Naive thymus-derived CD4-positive, alpha-beta T cell (primary cell): Measurements from ENCODE around the gene P2RY2. TPM values are rescaled to one million over a fixed set of nuclear protein-coding genes. Genes with fewer than 3 reads are reported as not detected.

ENCODE experiments used
- ATAC-seq: fragments of 150-1000 bp; cut with Tn5 transposase; 2 replicates; pipeline ENCODE4 v1.10.0; 2021; ENCODE audit warnings: mild to moderate bottlenecking, moderate library complexity
- CTCF ChIA-PET: fragments of 350-600 bp; sonication (Branson Sonifier 250); formaldehyde crosslinking; loops from one replicate; lab custom pipeline; 2021; ENCODE audit warnings: antibody characterized with exemption; lab: Charles Lee
- POLR2A ChIA-PET: fragments of 350-600 bp; sonication (Branson Sonifier 250); formaldehyde crosslinking; loops from one replicate; lab custom pipeline; 2021; ENCODE audit warnings: antibody characterized with exemption, inconsistent platforms; lab: Charles Lee
- DNase-seq, 9 donors: peaks; one replicate each; pipeline versions ENCODE4 v3.0.0 to v3.0.0-alpha.2; 2020 to 2022; ENCODE audit warnings: mixed read lengths in 1 of 9
- H3K27ac ChIP-seq: one replicate; pipeline ENCODE4 v1.7.0; 2013; ENCODE audit warnings: mild to moderate bottlenecking, low read depth, low read length, moderate library complexity
- H3K27me3 ChIP-seq, 2 donors: one replicate each; pipeline ENCODE4 v1.7.0; 2013; ENCODE audit warnings: low read length in 2 of 2, mild to moderate bottlenecking in 2 of 2, moderate library complexity in 2 of 2; ENCODE audit not compliant: control insufficient read depth in 2 of 2, insufficient read depth in 2 of 2
- H3K36me3 ChIP-seq, 3 experiments: 1 replicate in 2 of 3; 2 replicates in 1 of 3; pipeline ENCODE4 v1.7.0; 2013; ENCODE audit warnings: low read length in 3 of 3, mild to moderate bottlenecking in 3 of 3, moderate library complexity in 1 of 3; ENCODE audit not compliant: insufficient read depth in 3 of 3, control insufficient read depth in 2 of 3
- H3K4me1 ChIP-seq, 2 donors: one replicate each; pipeline ENCODE4 v1.7.0; 2013; ENCODE audit warnings: low read length in 2 of 2, mild to moderate bottlenecking in 2 of 2, moderate library complexity in 1 of 2; ENCODE audit not compliant: control insufficient read depth in 2 of 2, insufficient read depth in 2 of 2
- H3K4me3 ChIP-seq: 2 replicates; pipeline ENCODE4 v1.7.0; 2013; ENCODE audit warnings: mild to moderate bottlenecking, low read length
- H3K9me3 ChIP-seq, 3 experiments: 1 replicate in 2 of 3; 2 replicates in 1 of 3; pipeline ENCODE4 v1.7.0; 2013; ENCODE audit warnings: low read length in 3 of 3; ENCODE audit not compliant: control insufficient read depth in 2 of 3
- H3K27ac Mint-ChIP-seq, 9 donors: one replicate each; pipeline ENCODE4 v1.8.0; 2020 to 2022; ENCODE audit warnings: mixed read lengths in 9 of 9, mild to moderate bottlenecking in 8 of 9, moderate library complexity in 5 of 9, inconsistent platforms in 2 of 9
- H3K27me3 Mint-ChIP-seq, 5 donors: one replicate each; pipeline ENCODE4 v1.8.0; 2021 to 2022; ENCODE audit warnings: mixed read lengths in 5 of 5, mild to moderate bottlenecking in 1 of 5
- H3K36me3 Mint-ChIP-seq, 5 donors: one replicate each; pipeline ENCODE4 v1.8.0; 2020 to 2022; ENCODE audit warnings: mixed read lengths in 5 of 5, mild to moderate bottlenecking in 3 of 5, inconsistent platforms in 1 of 5
- H3K4me1 Mint-ChIP-seq, 7 donors: one replicate each; pipeline ENCODE4 v1.8.0; 2020 to 2022; ENCODE audit warnings: mixed read lengths in 7 of 7, mild to moderate bottlenecking in 3 of 7, inconsistent platforms in 1 of 7
- H3K4me3 Mint-ChIP-seq, 10 donors: one replicate each; pipeline ENCODE4 v1.8.0; 2020 to 2022; ENCODE audit warnings: mild to moderate bottlenecking in 10 of 10, mixed read lengths in 10 of 10, moderate library complexity in 6 of 10, inconsistent platforms in 2 of 10
- H3K9me3 Mint-ChIP-seq, 11 donors: one replicate each; pipeline ENCODE4 v1.8.0; 2020 to 2022; ENCODE audit warnings: mixed read lengths in 11 of 11, mild to moderate bottlenecking in 4 of 11, inconsistent platforms in 1 of 11, moderate library complexity in 1 of 11
- intact Hi-C, 2 donors: fragments of 100-400 bp; cut with micrococcal nuclease; formaldehyde crosslinking; loops; one replicate each; pipeline ENCODE4 v1.15.1; 2023
- polyA plus RNA-seq, 2 donors: library from polyadenylated mRNA; unstranded; fragments of 300-500 nt; fragmentation: Illumina TruSeq; gene quantifications; one replicate each; pipeline ENCODE4 v1.2.3, GENCODE V29; 2021
- total RNA-seq, 6 experiments: library from RNA in 5 of 6; stranded (reverse) in 5 of 6; gene quantifications; 1 replicate in 5 of 6; 2 replicates in 1 of 6; pipeline ENCODE4 v1.2.3 and lab custom pipeline; 2021 to 2026

The P2RY2 gene
- total and polyA plus RNA-seq, 7 experiments from 2014 or later, result 0.90 to 5.3 TPM; not detected in 5

DNA sequence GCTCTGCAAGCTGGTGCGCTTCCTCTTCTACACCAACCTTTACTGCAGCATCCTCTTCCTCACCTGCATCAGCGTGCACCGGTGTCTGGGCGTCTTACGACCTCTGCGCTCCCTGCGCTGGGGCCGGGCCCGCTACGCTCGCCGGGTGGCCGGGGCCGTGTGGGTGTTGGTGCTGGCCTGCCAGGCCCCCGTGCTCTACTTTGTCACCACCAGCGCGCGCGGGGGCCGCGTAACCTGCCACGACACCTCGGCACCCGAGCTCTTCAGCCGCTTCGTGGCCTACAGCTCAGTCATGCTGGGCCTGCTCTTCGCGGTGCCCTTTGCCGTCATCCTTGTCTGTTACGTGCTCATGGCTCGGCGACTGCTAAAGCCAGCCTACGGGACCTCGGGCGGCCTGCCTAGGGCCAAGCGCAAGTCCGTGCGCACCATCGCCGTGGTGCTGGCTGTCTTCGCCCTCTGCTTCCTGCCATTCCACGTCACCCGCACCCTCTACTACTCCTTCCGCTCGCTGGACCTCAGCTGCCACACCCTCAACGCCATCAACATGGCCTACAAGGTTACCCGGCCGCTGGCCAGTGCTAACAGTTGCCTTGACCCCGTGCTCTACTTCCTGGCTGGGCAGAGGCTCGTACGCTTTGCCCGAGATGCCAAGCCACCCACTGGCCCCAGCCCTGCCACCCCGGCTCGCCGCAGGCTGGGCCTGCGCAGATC lies 16.5 kb downstream of the P2RY2 start:
- POLR2A ChIA-PET, result no interaction called here
- CTCF ChIA-PET, result no interaction called here
- H3K27me3 Mint-ChIP-seq, result peaks cover 0 to 3% (median 0%) of the 10 kb centered on the region in 5 donors
- ATAC-seq, result no peak
- Histone ChIP-seq H3K27ac (no peak overlapping the region), H3K4me3 (no peak overlapping the region), H3K9me3 (no peaks in the 10 kb centered on the region), H3K4me1 (no peaks in the 10 kb centered on the region), H3K27me3 (no peaks in the 10 kb centered on the region), H3K36me3 (no peaks in the 10 kb centered on the region)
- intact Hi-C loops, result no loop called here
- no peak for DNase-seq
- H3K36me3 Mint-ChIP-seq, result no peaks in the 10 kb centered on the region
- H3K27ac Mint-ChIP-seq, result no peak overlapping the region
- H3K9me3 Mint-ChIP-seq, result no peaks in the 10 kb centered on the region
- peaks cover 0 to 2% (median 0%) of the 10 kb centered on the region in 7 donors for H3K4me1 Mint-ChIP-seq
- H3K4me3 Mint-ChIP-seq, result no peak overlapping the region

GRCh38 chr11:73235236-73235786 lies 17.2 kb downstream of the P2RY2 start:
- Histone ChIP-seq H3K27me3 (no peaks in the 10 kb centered on the region), H3K27ac (no peak overlapping the region), H3K4me1 (no peaks in the 10 kb centered on the region), H3K36me3 (no peaks in the 10 kb centered on the region), H3K9me3 (no peaks in the 10 kb centered on the region), H3K4me3 (no peak overlapping the region)
- ChIA-PET CTCF (no interaction called here), POLR2A (no interaction called here)
- ATAC-seq (no peak), DNase-seq (no peak)
- H3K4me1 Mint-ChIP-seq, result peaks cover 0 to 4% (median 0%) of the 10 kb centered on the region in 7 donors
- no peak overlapping the region for H3K27ac Mint-ChIP-seq
- no peaks in the 10 kb centered on the region for H3K36me3 Mint-ChIP-seq
- H3K4me3 Mint-ChIP-seq, result no peak overlapping the region
- intact Hi-C loops, result no loop called here
- peaks cover 0 to 3% (median 0%) of the 10 kb centered on the region in 5 donors for H3K27me3 Mint-ChIP-seq
- H3K9me3 Mint-ChIP-seq, result no peaks in the 10 kb centered on the region

DNA sequence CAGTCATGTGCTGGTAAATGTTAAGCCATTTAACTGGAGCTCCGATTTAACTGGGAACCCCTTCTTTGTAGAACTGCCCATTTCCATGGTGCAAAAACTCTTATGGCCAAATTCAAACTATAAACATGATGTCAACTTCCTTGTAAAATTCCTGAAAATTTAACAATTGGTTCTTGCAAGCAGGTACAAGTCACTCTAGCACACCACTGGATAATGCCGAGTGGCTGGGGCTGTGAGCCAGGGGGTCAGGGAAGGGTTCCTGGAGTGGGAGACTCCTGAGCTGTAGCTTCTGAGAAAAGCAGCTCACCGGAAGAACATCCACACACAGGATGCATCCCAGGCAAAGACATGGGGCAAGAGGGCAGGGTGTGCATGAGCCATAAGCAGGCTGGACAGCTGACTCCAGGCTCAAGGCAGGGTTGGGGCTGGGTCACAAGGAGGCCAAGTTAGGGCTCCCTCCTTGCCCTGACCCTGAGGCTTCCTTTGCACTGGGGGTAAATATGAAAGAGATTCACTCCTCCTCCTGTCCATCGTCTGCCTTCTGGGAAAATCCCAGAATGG lies 18.2 kb downstream of the P2RY2 start:
- Mint-ChIP-seq H3K4me3 (no peak overlapping the region), H3K27ac (no peak overlapping the region), H3K36me3 (no peaks in the 10 kb centered on the region), H3K4me1 (peaks cover 0 to 4% (median 0%) of the 10 kb centered on the region in 7 donors), H3K27me3 (peaks cover 0 to 4% (median 0%) of the 10 kb centered on the region in 5 donors), H3K9me3 (no peaks in the 10 kb centered on the region)
- Histone ChIP-seq H3K36me3 (no peaks in the 10 kb centered on the region), H3K9me3 (no peaks in the 10 kb centered on the region), H3K4me3 (no peak overlapping the region), H3K4me1 (no peaks in the 10 kb centered on the region), H3K27ac (no peak overlapping the region), H3K27me3 (no peaks in the 10 kb centered on the region)
- DNase-seq (no peak), ATAC-seq (no peak)
- ChIA-PET POLR2A (no interaction called here), CTCF (no interaction called here)
- intact Hi-C loops, result no loop called here

GRCh38 chr11:73236854-73237253 lies 18.8 kb downstream of the P2RY2 start:
- DNase-seq (no peak), ATAC-seq (peak; percentile 80)
- Mint-ChIP-seq H3K9me3 (no peaks in the 10 kb centered on the region), H3K27me3 (peaks cover 0 to 7% (median 0%) of the 10 kb centered on the region in 5 donors), H3K27ac (no peak overlapping the region), H3K36me3 (no peaks in the 10 kb centered on the region), H3K4me1 (peaks cover 0 to 4% (median 0%) of the 10 kb centered on the region in 7 donors), H3K4me3 (no peak overlapping the region)
- ChIA-PET POLR2A (interaction anchor here (0.7 kb wide), 1 partner anchor 297 kb away, joined by 3 read pairs; no protein-coding TSS in a partner anchor), CTCF (no interaction called here)
- Histone ChIP-seq H3K4me1 (no peaks in the 10 kb centered on the region), H3K9me3 (no peaks in the 10 kb centered on the region), H3K36me3 (no peaks in the 10 kb centered on the region), H3K27ac (no peak overlapping the region), H3K27me3 (no peaks in the 10 kb centered on the region), H3K4me3 (no peak overlapping the region)
- intact Hi-C loops, result no loop called here

DNA sequence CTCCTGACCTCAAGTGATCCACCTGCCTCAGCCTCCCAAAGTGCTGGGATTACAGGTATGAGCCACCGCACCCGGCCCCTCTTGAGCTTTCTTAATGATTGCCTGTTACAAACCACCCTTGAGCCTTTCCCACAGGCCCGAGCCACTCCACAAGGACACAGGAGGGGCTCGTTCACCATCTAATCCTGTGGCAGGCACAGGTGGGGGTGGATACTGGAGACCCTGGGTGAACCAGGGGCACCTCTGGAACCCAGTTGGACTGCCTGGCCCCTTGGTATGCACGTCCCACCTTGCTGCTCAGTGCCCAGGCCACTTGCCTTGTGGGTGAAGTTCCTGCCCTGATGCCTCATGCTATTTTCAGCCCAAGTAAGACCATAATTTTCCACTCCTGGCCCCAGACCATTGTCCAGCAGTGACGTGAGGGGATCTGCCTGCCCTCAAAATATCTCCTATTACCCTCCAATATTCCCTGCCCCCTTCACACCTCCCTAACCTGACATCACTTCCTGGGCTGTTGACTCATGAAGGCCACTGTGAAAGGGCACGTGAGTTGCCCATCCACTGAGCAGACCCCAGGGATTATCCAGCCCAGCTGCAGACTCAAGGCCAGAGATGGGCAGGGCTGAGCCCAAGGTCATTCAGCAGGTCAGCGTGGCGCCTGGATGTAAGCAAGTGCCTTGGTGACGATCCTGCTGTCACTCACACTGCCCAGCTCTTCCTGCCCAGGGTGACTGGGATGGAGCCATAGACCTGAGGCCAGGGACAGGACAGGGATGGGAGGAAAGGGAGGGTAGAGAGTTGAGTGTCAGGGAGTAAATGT lies 19.6 kb downstream of the P2RY2 start:
- ChIA-PET POLR2A (interaction anchor here (0.7 kb wide), 1 partner anchor 298 kb away, joined by 3 read pairs; no protein-coding TSS in a partner anchor), CTCF (no interaction called here)

DNA sequence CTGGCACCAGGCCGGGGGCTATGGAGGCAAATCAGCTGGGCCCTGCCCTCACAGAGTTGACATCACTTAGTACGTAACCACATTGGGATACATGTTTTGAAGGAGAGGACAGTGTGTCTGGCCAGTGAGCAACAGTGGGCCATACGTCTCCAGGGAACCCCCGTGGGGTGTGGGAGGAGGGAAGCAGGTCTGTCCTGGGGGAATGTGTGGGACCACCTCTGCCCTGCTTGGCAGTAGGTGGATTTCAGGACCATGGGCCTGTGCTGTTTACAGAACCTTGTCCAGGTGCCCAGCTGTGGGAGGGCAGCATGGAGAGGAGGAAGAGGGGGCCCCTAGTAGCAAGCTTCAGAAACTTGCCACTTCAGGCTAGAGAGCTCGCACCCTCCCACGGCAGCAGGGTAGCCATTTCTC lies 21.0 kb downstream of the P2RY2 start:
- no peaks in the 10 kb centered on the region for H3K36me3 ChIP-seq
- H3K4me3 ChIP-seq, result no peak overlapping the region
- POLR2A ChIA-PET, result no interaction called here
- no peak overlapping the region for H3K27ac ChIP-seq
- peaks cover 0 to 4% (median 0%) of the 10 kb centered on the region in 7 donors for H3K4me1 Mint-ChIP-seq
- peaks cover 0 to 7% (median 0%) of the 10 kb centered on the region in 5 donors for H3K27me3 Mint-ChIP-seq
- CTCF ChIA-PET, result no interaction called here
- no peaks in the 10 kb centered on the region for H3K9me3 ChIP-seq
- no peak overlapping the region for H3K27ac Mint-ChIP-seq
- no peak overlapping the region for H3K4me3 Mint-ChIP-seq
- intact Hi-C loops, result no loop called here
- H3K36me3 Mint-ChIP-seq, result no peaks in the 10 kb centered on the region
- H3K9me3 Mint-ChIP-seq, result no peaks in the 10 kb centered on the region
- H3K27me3 ChIP-seq, result no peaks in the 10 kb centered on the region
- ATAC-seq, result no peak
- peaks cover 0 to 6% of the 10 kb centered on the region in 2 donors for H3K4me1 ChIP-seq
- no peak for DNase-seq

More for the DNA sequence above, 19.6 kb downstream of the P2RY2 start:
- intact Hi-C loops, result no loop called here
- DNase-seq (no peak), ATAC-seq (no peak)
- no peak overlapping the region for H3K4me3 ChIP-seq
- H3K27me3 Mint-ChIP-seq, result peaks cover 0 to 7% (median 0%) of the 10 kb centered on the region in 5 donors
- H3K9me3 ChIP-seq, result no peaks in the 10 kb centered on the region
- no peak overlapping the region for H3K4me3 Mint-ChIP-seq
- peaks cover 0 to 4% (median 0%) of the 10 kb centered on the region in 7 donors for H3K4me1 Mint-ChIP-seq
- H3K27ac Mint-ChIP-seq, result no peak overlapping the region
- no peaks in the 10 kb centered on the region for H3K36me3 ChIP-seq
- H3K36me3 Mint-ChIP-seq, result no peaks in the 10 kb centered on the region
- H3K27ac ChIP-seq, result no peak overlapping the region
- no peaks in the 10 kb centered on the region for H3K27me3 ChIP-seq
- H3K4me1 ChIP-seq, result peaks cover 0 to 5% of the 10 kb centered on the region in 2 donors
- no peaks in the 10 kb centered on the region for H3K9me3 Mint-ChIP-seq
